Hepatocyte (in vitro differentiated cells): ENCODE results near the gene ARL5A.

ENCODE experiments used
- CTCF ChIP-seq: fragments of 200-600 bp; sonication (generic); IDR thresholded peaks from 2 replicates; pipeline ENCODE4 v1.5.1; 2016; ENCODE audit warnings: antibody characterized with exemption, mild to moderate bottlenecking; ENCODE audit not compliant: poor library complexity
- EZH2 ChIP-seq: fragments of 200-600 bp; sonication (generic); IDR thresholded peaks from 2 replicates; pipeline ENCODE4 v1.6.1; 2016; ENCODE audit warnings: antibody characterized with exemption, mild to moderate bottlenecking, borderline replicate concordance
- EZH2phosphoT487 ChIP-seq: fragments of 200-600 bp; sonication (generic); IDR thresholded peaks from one replicate; pipeline ENCODE4 v1.6.1; 2018; ENCODE audit warnings: antibody characterized with exemption, mild to moderate bottlenecking, low read depth, moderate library complexity; ENCODE audit not compliant: unreplicated experiment, severe bottlenecking

GRCh38 chr2:151786483-151786882 is 41.7 kb downstream of the ARL5A start:
- TF ChIP-seq CTCF (no peak), EZH2 (no peak), EZH2phosphoT487 (no peak)
